HEK293T (cell line): ENCODE results near the gene TBC1D32.
"Not testable (repeated sequence)": the region's sequence is repeated elsewhere in the genome, so short reads cannot be mapped to it uniquely, and the experiment has no call there.

Experiments
- CTCF ChIA-PET: fragments of 350-600 bp; formaldehyde crosslinking; extraction: SDS; loops from one replicate; lab custom pipeline; 2021; ENCODE audit warnings: antibody characterized with exemption, inconsistent platforms; lab: Yijun Ruan, JAX
- POLR2A ChIA-PET: fragments of 350-600 bp; formaldehyde crosslinking; extraction: SDS; loops from one replicate; lab custom pipeline; 2020; ENCODE audit warnings: antibody characterized with exemption, inconsistent platforms; lab: Yijun Ruan, JAX
- DNase-seq: peaks from one replicate; pipeline ENCODE4 v3.0.0; 2012; ENCODE audit warnings: mixed read lengths; ENCODE audit errors: extremely low spot score
- ARNT ChIP-seq: fragments of 450-650 bp; IDR thresholded peaks from 2 replicates; pipeline ENCODE4 v1.6.1; 2017; ENCODE audit warnings: mild to moderate bottlenecking
- BHLHE40 ChIP-seq: fragments of 450-650 bp; IDR thresholded peaks from 2 replicates; pipeline ENCODE4 v1.6.1; 2016; ENCODE audit warnings: mild to moderate bottlenecking, moderate library complexity, borderline replicate concordance
- CTBP1 ChIP-seq: fragments of 450-650 bp; IDR thresholded peaks from 2 replicates; pipeline ENCODE4 v1.6.1; 2016; ENCODE audit warnings: borderline replicate concordance
- ELF4 ChIP-seq: fragments of 450-650 bp; IDR thresholded peaks from 2 replicates; pipeline ENCODE4 v1.6.1; 2017; ENCODE audit warnings: antibody characterized with exemption
- FOXA1 ChIP-seq: fragments of 450-650 bp; IDR thresholded peaks from 2 replicates; pipeline ENCODE4 v1.6.1; 2016; ENCODE audit warnings: mild to moderate bottlenecking
- FOXK2 ChIP-seq: fragments of 450-650 bp; IDR thresholded peaks from 2 replicates; pipeline ENCODE4 v1.6.1; 2016; ENCODE audit warnings: mild to moderate bottlenecking
- FOXM1 ChIP-seq: fragments of 450-650 bp; IDR thresholded peaks from 2 replicates; pipeline ENCODE4 v1.6.1; 2017; ENCODE audit warnings: mild to moderate bottlenecking, borderline replicate concordance
- HDGF ChIP-seq: fragments of 450-650 bp; IDR thresholded peaks from 2 replicates; pipeline ENCODE4 v1.6.1; 2017; ENCODE audit warnings: antibody characterized with exemption, borderline replicate concordance
- L3MBTL2 ChIP-seq: fragments of 450-650 bp; conservative IDR thresholded peaks from 2 replicates; pipeline ENCODE4 v1.6.1; 2016; ENCODE audit warnings: mild to moderate bottlenecking
- LEF1 ChIP-seq: fragments of 450-650 bp; IDR thresholded peaks from 2 replicates; pipeline ENCODE4 v1.6.1; 2017; ENCODE audit warnings: mild to moderate bottlenecking, borderline replicate concordance
- NFRKB ChIP-seq: fragments of 450-650 bp; IDR thresholded peaks from 2 replicates; pipeline ENCODE4 v1.6.1; 2016; ENCODE audit warnings: mild to moderate bottlenecking, moderate library complexity
- PKNOX1 ChIP-seq: fragments of 450-650 bp; IDR thresholded peaks from 2 replicates; pipeline ENCODE4 v1.6.1; 2016
- SP1 ChIP-seq: fragments of 450-650 bp; IDR thresholded peaks from 2 replicates; pipeline ENCODE4 v1.6.1; 2017
- SUZ12 ChIP-seq: fragments of 450-650 bp; IDR thresholded peaks from 2 replicates; pipeline ENCODE4 v1.6.1; 2016; ENCODE audit warnings: mild to moderate bottlenecking
- TARDBP ChIP-seq: fragments of 450-650 bp; IDR thresholded peaks from 2 replicates; pipeline ENCODE4 v1.6.1; 2016
- ZNF384 ChIP-seq: fragments of 450-650 bp; IDR thresholded peaks from 2 replicates; pipeline ENCODE4 v1.6.1; 2016

Gene TBC1D32

GRCh38 chr6:121090492-121090891 is 243.8 kb downstream of the TBC1D32 start:
- no peak for DNase-seq
- no peak for TF ChIP-seq FOXA1
- no peak for TF ChIP-seq FOXK2
- TF ChIP-seq HDGF, result no peak
- no peak for TF ChIP-seq ZNF384
- TF ChIP-seq SUZ12, result no peak
- TF ChIP-seq SP1, result no peak
- TF ChIP-seq NFRKB, result no peak
- TF ChIP-seq BHLHE40, result no peak
- TF ChIP-seq ELF4, result no peak
- TF ChIP-seq PKNOX1, result no peak
- no peak for TF ChIP-seq TARDBP
- no peak for TF ChIP-seq FOXM1
- no peak for TF ChIP-seq LEF1
- TF ChIP-seq ARNT, result no peak
- no peak for TF ChIP-seq L3MBTL2
- no peak for TF ChIP-seq CTBP1
- ChIA-PET POLR2A (no interaction called here), CTCF (no interaction called here)

GRCh38 chr6:121086876-121087275 is 247.4 kb downstream of the TBC1D32 start:
- ChIA-PET CTCF (no interaction called here), POLR2A (no interaction called here)
- TF ChIP-seq HDGF (no peak), TARDBP (no peak), LEF1 (no peak), PKNOX1 (no peak), FOXA1 (no peak), FOXK2 (no peak), SP1 (no peak)
- no peak for DNase-seq

- ChIA-PET POLR2A (no interaction called here), CTCF (no interaction called here)
- TF ChIP-seq FOXM1 (no peak), BHLHE40 (no peak), ELF4 (no peak), L3MBTL2 (no peak), TARDBP (no peak), FOXA1 (no peak), PKNOX1 (no peak), SUZ12 (no peak), ARNT (no peak), ZNF384 (no peak), FOXK2 (no peak), LEF1 (no peak), NFRKB (no peak), CTBP1 (no peak)
- DNase-seq, result no peak
These were observed 258.2 kb downstream of the TBC1D32 start for GRCh38 chr6:121076119-121076518.

GRCh38 chr6:121068749-121069148 is 265.5 kb downstream of the TBC1D32 start:
- CTCF ChIA-PET, DNase-seq, POLR2A ChIA-PET: not testable (repeated sequence)

- DNase-seq, result no peak
- TF ChIP-seq ZNF384 (no peak), CTBP1 (no peak), NFRKB (no peak), SUZ12 (no peak), LEF1 (no peak), PKNOX1 (no peak), TARDBP (no peak), ELF4 (no peak), BHLHE40 (no peak), L3MBTL2 (no peak), FOXK2 (no peak), ARNT (no peak), FOXA1 (no peak), FOXM1 (no peak)
- ChIA-PET POLR2A (no interaction called here), CTCF (no interaction called here)
These were observed 266.9 kb downstream of the TBC1D32 start for GRCh38 chr6:121067381-121067780.

- CTCF ChIA-PET, result no interaction called here
- TF ChIP-seq LEF1 (no peak), L3MBTL2 (no peak), BHLHE40 (no peak), HDGF (no peak), FOXK2 (no peak), ELF4 (no peak), NFRKB (no peak), SUZ12 (no peak), ZNF384 (no peak), FOXM1 (no peak), PKNOX1 (no peak), FOXA1 (no peak)
- DNase-seq, result no peak
- POLR2A ChIA-PET, result no interaction called here
These were observed 269.9 kb downstream of the TBC1D32 start for GRCh38 chr6:121064345-121064744.
